T-helper 1 cell treated with Interleukin-12 subunit alpha and Interleukin-12 subunit beta and Interleukin-4 antibody, amounts not matched to agents 30 ng/mL and 1 ng/mL, for 36 hours (primary cell): ENCODE results near the gene BRAT1. TPM values are rescaled to one million over a fixed set of nuclear protein-coding genes. Genes with fewer than 3 reads are reported as not detected.
"Not testable (repeated sequence)": the region's sequence is repeated elsewhere in the genome, so short reads cannot be mapped to it uniquely, and the experiment has no call there.

Experiments used
- intact Hi-C: fragments of 100-400 bp; cut with micrococcal nuclease; formaldehyde crosslinking; loops from one replicate; pipeline ENCODE4 v1.15.1; 2024
- total RNA-seq: library from RNA; stranded (reverse); gene quantifications from 2 replicates; pipeline ENCODE4 v1.2.3, GENCODE V29; 2022

BRAT1 gene
- total RNA-seq, 1 donor from 2014 or later = 36.4 TPM

- intact Hi-C loops = no loop called here
These were observed 9.7 kb upstream of the BRAT1 start for GRCh38 chr7:2564970-2565540.

- intact Hi-C loops = not testable (repeated sequence)
These were observed 8.6 kb upstream of the BRAT1 start for GRCh38 chr7:2563955-2564354.

GRCh38 chr7:2559283-2559950, 4.1 kb upstream of the BRAT1 start:
- intact Hi-C loops = loop anchor here (1.0 to 5.0 kb wide), 6 partner anchors 72 to 1832 kb away; partner anchors contain the start of genes DNAAF5, GRIFIN, MAD1L1 and PRKAR1B

- intact Hi-C loops = loop anchor here (1.0 to 5.0 kb wide), 6 partner anchors 73 to 1831 kb away; partner anchors contain the start of genes DNAAF5, GRIFIN, MAD1L1 and PRKAR1B
These were observed 3.4 kb upstream of the BRAT1 start, which contains the start of gene IQCE for GRCh38 chr7:2558629-2559282. Gene IQCE (plus strand): TSS chr7:2558979. CDS start chr7:2559182, 203 bp downstream.

- intact Hi-C loops = loop anchor here (1.0 to 5.0 kb wide), 11 partner anchors 24 to 1827 kb away; partner anchors contain the start of genes DNAAF5, EIF3B, GNA12 and LFNG
These were observed 638 bp downstream of the BRAT1 start for GRCh38 chr7:2554661-2555111.

- intact Hi-C loops = no loop called here
These were observed 1.3 kb downstream of the BRAT1 start for GRCh38 chr7:2553831-2554581.

GRCh38 chr7:2553108-2553507, 2.2 kb downstream of the BRAT1 start:
- intact Hi-C loops = no loop called here

- intact Hi-C loops = no loop called here
These were observed 3.9 kb downstream of the BRAT1 start for GRCh38 chr7:2551418-2551817.

GRCh38 chr7:2546776-2547586, 8.3 kb downstream of the BRAT1 start:
- intact Hi-C loops = no loop called here

GRCh38 chr7:2545746-2546425, 9.4 kb downstream of the BRAT1 start:
- intact Hi-C loops = no loop called here

GRCh38 chr7:2544541-2545188, 10.7 kb downstream of the BRAT1 start:
- intact Hi-C loops = no loop called here

- intact Hi-C loops = no loop called here
These were observed 12.1 kb downstream of the BRAT1 start for GRCh38 chr7:2542916-2543871.

- intact Hi-C loops = no loop called here
These were observed 13.1 kb downstream of the BRAT1 start for GRCh38 chr7:2542011-2542915.

- intact Hi-C loops = no loop called here
These were observed 13.9 kb downstream of the BRAT1 start for GRCh38 chr7:2541291-2542010.

- intact Hi-C loops = no loop called here
These were observed 14.7 kb downstream of the BRAT1 start for GRCh38 chr7:2540641-2541051.

GRCh38 chr7:2540133-2540532, 15.2 kb downstream of the BRAT1 start:
- intact Hi-C loops = no loop called here
